Lung (tissue), 12 donors: ENCODE measurements around the gene TTC23. TPM values are rescaled to one million over a fixed set of nuclear protein-coding genes. Genes with fewer than 3 reads are reported as not detected.

Experiments used
- ATAC-seq: fragments of 200-7000 bp; cut with Tn5 transposase; one replicate; pipeline ENCODE4 v1.9.1; 2020; ENCODE audit warnings: moderate number of reproducible peaks; ENCODE audit not compliant: insufficient read depth, low FRiP score
- DNase-seq, 3 donors: peaks; one replicate each; pipeline ENCODE4 v3.0.0-alpha.2; 2013 to 2017
- H3K27ac ChIP-seq, 2 donors: one replicate each; pipeline ENCODE4 v1.5.1; 2013; ENCODE audit warnings: mild to moderate bottlenecking in 2 of 2, moderate library complexity in 2 of 2, control low read depth in 1 of 2, inconsistent platforms in 1 of 2, low read depth in 1 of 2, low read length in 1 of 2
- H3K27me3 ChIP-seq, 3 donors: one replicate each; pipeline ENCODE4 v1.5.1; 2013; ENCODE audit warnings: low read length in 2 of 3; ENCODE audit not compliant: control insufficient read depth in 3 of 3, insufficient read depth in 3 of 3
- H3K36me3 ChIP-seq, 4 donors: one replicate each; pipeline ENCODE4 v1.5.1; 2013; ENCODE audit warnings: low read length in 4 of 4, mild to moderate bottlenecking in 1 of 4, moderate library complexity in 1 of 4; ENCODE audit not compliant: control insufficient read depth in 4 of 4, insufficient read depth in 4 of 4
- H3K4me1 ChIP-seq, 5 donors: one replicate each; pipeline ENCODE4 v1.5.1; 2013; ENCODE audit warnings: low read length in 5 of 5, mild to moderate bottlenecking in 2 of 5, moderate library complexity in 1 of 5; ENCODE audit not compliant: control insufficient read depth in 5 of 5, insufficient read depth in 5 of 5
- H3K4me3 ChIP-seq: one replicate; pipeline ENCODE4 v1.5.1; 2013; ENCODE audit warnings: mild to moderate bottlenecking, control low read depth, moderate library complexity
- H3K9ac ChIP-seq, 2 donors: one replicate each; pipeline ENCODE4 v1.5.1; 2013; ENCODE audit warnings: low read length in 2 of 2, control low read depth in 1 of 2; ENCODE audit not compliant: insufficient read depth in 1 of 2
- H3K9me3 ChIP-seq, 4 donors: one replicate each; pipeline ENCODE4 v1.5.1; 2013; ENCODE audit warnings: low read length in 3 of 4, mild to moderate bottlenecking in 1 of 4, moderate library complexity in 1 of 4; ENCODE audit not compliant: control insufficient read depth in 4 of 4, insufficient read depth in 3 of 4
- WGBS, 2 donors: extraction: QIAGEN DNeasy Blood & Tissue Kit; methylation state at CpG; one replicate each; pipeline ENCODE4 v1.1.7; 2013; 5-methylcytosine and 5-hydroxymethylcytosine counted together
- polyA plus RNA-seq, 2 donors: library from polyadenylated mRNA; stranded (reverse); fragments of 200-250 nt; gene quantifications; one replicate each; pipeline ENCODE4 v1.2.1, GENCODE V29; 2013
- total RNA-seq, 2 donors: library from RNA; depleted of rRNA in 1 of 2; stranded (reverse); fragments of >200 nt in 1 of 2; gene quantifications; one replicate each; pipeline ENCODE4 v1.2.1, GENCODE V29; 2014 to 2021
- TF ChIP-seq, protein P1 (sequence below): IDR thresholded peaks from 2 replicates; pipeline ENCODE4 v1.5.1; 2012; ENCODE audit warnings: mild to moderate bottlenecking; ENCODE audit errors: control extremely low read depth, extremely low read depth
- donor health status: control.
- donor health status: control.
- donor health status: Bipolar disorder and iron deficiency.
- donor health status: healthy.
- donor health status: DM: yes; HTN: yes; CAD: no.

The TTC23 gene
- total and polyA plus RNA-seq, 4 donors, result 6.2 to 48.5 (median 10.6) TPM

DNA sequence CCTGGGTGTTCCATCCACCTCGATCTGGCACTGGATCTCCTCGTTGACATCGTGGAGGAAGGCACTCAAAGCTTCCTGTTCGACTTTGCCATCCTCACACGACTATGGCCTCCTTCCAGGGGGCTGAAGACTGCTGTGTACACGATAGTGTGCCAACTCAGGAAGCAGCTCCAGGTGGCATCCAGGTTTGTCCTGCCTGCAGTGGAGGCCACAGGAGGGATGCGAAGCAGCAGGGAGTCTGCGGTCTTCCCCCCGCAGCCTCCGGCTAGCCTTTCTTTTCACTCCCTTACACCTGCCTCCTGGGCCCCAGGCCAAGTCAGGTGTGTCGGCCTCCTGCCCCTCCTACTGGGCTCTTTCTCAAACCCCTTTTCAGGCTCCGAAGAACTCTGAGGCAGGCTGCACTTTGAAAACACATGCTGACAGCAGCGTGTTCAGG, 112.3 kb downstream of the TTC23 start:
- Histone ChIP-seq H3K36me3 (peaks cover 0 to 13% (median 4%) of the 10 kb centered on the region in 4 donors), H3K27me3 (no peaks in the 10 kb centered on the region), H3K4me3 (no peak overlapping the region), H3K27ac (no peak overlapping the region), H3K9me3 (peaks cover 0 to 1% (median 0%) of the 10 kb centered on the region in 4 donors), H3K9ac (no peak overlapping the region), H3K4me1 (no peaks in the 10 kb centered on the region)
- DNase-seq, result no peak
- WGBS, 2 donors, result 81 to 84% methylated on average over 13 of the region's 13 CpGs
- no peak for ATAC-seq
- TF ChIP-seq, protein P1, sequence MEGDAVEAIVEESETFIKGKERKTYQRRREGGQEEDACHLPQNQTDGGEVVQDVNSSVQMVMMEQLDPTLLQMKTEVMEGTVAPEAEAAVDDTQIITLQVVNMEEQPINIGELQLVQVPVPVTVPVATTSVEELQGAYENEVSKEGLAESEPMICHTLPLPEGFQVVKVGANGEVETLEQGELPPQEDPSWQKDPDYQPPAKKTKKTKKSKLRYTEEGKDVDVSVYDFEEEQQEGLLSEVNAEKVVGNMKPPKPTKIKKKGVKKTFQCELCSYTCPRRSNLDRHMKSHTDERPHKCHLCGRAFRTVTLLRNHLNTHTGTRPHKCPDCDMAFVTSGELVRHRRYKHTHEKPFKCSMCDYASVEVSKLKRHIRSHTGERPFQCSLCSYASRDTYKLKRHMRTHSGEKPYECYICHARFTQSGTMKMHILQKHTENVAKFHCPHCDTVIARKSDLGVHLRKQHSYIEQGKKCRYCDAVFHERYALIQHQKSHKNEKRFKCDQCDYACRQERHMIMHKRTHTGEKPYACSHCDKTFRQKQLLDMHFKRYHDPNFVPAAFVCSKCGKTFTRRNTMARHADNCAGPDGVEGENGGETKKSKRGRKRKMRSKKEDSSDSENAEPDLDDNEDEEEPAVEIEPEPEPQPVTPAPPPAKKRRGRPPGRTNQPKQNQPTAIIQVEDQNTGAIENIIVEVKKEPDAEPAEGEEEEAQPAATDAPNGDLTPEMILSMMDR, result no peak

DNA sequence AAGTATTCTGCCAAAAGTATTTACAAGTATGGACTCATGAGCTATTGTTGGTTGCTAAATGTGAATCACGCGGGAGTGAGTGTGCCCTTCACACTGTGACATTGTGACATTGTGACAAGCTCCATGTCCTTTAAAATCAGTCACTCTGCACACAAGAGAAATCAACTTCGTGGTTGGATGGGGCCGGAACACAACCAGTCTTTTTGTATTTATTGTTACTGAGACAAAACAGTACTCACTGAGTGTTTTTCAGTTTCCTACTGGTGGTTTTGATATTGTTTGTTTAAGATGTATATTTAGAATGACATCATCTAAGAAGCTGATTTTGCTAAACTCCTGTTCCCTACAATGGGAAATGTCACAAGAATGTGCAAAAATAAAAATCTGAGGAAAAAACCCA, 114.2 kb downstream of the TTC23 start:
- no peak overlapping the region for H3K9ac ChIP-seq
- peaks cover 0 to 1% (median 0%) of the 10 kb centered on the region in 4 donors for H3K9me3 ChIP-seq
- 72 to 78% methylated on average over 4 of the region's 4 CpGs for WGBS, 2 donors
- no peak overlapping the region for H3K4me3 ChIP-seq
- TF ChIP-seq, protein P1, result no peak
- H3K36me3 ChIP-seq, result peaks cover 0 to 20% (median 4%) of the 10 kb centered on the region in 4 donors
- peak overlapping the region in 1 of 2 donors; percentile 61 for H3K27ac ChIP-seq
- DNase-seq (no peak), ATAC-seq (no peak)
- peaks cover 0 to 7% (median 0%) of the 10 kb centered on the region in 5 donors for H3K4me1 ChIP-seq
- H3K27me3 ChIP-seq, result no peaks in the 10 kb centered on the region

DNA sequence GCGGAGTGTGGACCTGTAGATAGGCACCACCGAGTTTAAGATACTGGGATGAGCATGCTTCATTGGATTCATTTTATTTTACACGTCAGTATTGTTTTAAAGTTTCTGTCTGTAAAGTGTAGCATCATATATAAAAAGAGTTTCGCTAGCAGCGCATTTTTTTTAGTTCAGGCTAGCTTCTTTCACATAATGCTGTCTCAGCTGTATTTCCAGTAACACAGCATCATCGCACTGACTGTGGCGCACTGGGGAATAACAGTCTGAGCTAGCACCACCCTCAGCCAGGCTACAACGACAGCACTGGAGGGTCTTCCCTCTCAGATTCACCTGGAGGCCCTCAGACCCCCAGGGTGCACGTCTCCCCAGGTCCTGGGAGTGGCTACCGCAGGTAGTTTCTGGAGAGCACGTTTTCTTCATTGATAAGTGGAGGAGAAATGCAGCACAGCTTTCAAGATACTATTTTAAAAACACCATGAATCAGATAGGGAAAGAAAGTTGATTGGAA, 115.0 kb downstream of the TTC23 start:
- WGBS, 2 donors, result 91 to 93% methylated on average over 11 of the region's 11 CpGs
- Histone ChIP-seq H3K27me3 (no peaks in the 10 kb centered on the region), H3K36me3 (peaks cover 0 to 20% (median 4%) of the 10 kb centered on the region in 4 donors), H3K9ac (no peak overlapping the region), H3K27ac (peak overlapping the region in 1 of 2 donors; percentile 76), H3K4me1 (peaks cover 0 to 7% (median 0%) of the 10 kb centered on the region in 5 donors), H3K4me3 (no peak overlapping the region), H3K9me3 (peaks cover 0 to 1% (median 0%) of the 10 kb centered on the region in 4 donors)
- TF ChIP-seq, protein P1, result no peak
- no peak for DNase-seq
- no peak for ATAC-seq
